Trophoblast cell (in vitro differentiated cells and primary cell): ENCODE data around the gene TPT1.
"Not testable (repeated sequence)": the region's sequence is repeated elsewhere in the genome, so short reads cannot be mapped to it uniquely, and the experiment has no call there.

Source experiments
- DNase-seq, 2 donors: peaks; one replicate each; pipeline ENCODE4 v3.0.0-alpha.2; 2016
- H2AFZ ChIP-seq: 2 replicates; pipeline ENCODE4 v1.6.1; 2013; ENCODE audit warnings: low read length, moderate library complexity, mild to moderate bottlenecking; ENCODE audit not compliant: insufficient read depth, poor library complexity
- H2AK5ac ChIP-seq: 2 replicates; pipeline ENCODE4 v1.6.1; 2013; ENCODE audit warnings: mild to moderate bottlenecking, low read length
- H2BK120ac ChIP-seq: 2 replicates; pipeline ENCODE4 v1.6.1; 2013; ENCODE audit warnings: low read length, mild to moderate bottlenecking, moderate library complexity; ENCODE audit not compliant: insufficient read depth, poor library complexity
- H2BK12ac ChIP-seq: 2 replicates; pipeline ENCODE4 v1.6.1; 2013; ENCODE audit warnings: mild to moderate bottlenecking, low read length, moderate library complexity
- H2BK5ac ChIP-seq: 2 replicates; pipeline ENCODE4 v1.6.1; 2013; ENCODE audit warnings: low read length, low read depth, moderate library complexity, mild to moderate bottlenecking; ENCODE audit not compliant: poor library complexity
- H3K14ac ChIP-seq: 2 replicates; pipeline ENCODE4 v1.6.1; 2013; ENCODE audit warnings: mild to moderate bottlenecking, low read length
- H3K18ac ChIP-seq: 2 replicates; pipeline ENCODE4 v1.6.1; 2013; ENCODE audit warnings: mild to moderate bottlenecking, low read length
- H3K23ac ChIP-seq: 2 replicates; pipeline ENCODE4 v1.6.1; 2013; ENCODE audit warnings: low read length
- H3K27ac ChIP-seq: 2 replicates; pipeline ENCODE4 v1.5.1; 2013; ENCODE audit warnings: low read depth, mild to moderate bottlenecking, inconsistent platforms, low read length, moderate library complexity
- H3K27me3 ChIP-seq: 2 replicates; pipeline ENCODE4 v1.6.1; 2013; ENCODE audit warnings: inconsistent platforms, mild to moderate bottlenecking, low read length, moderate library complexity; ENCODE audit not compliant: insufficient read depth
- H3K36me3 ChIP-seq, 2 experiments: 1 replicate in 1 of 2; 2 replicates in 1 of 2; pipeline ENCODE4 v1.6.1; 2013; ENCODE audit warnings: low read length in 2 of 2, mild to moderate bottlenecking in 2 of 2, moderate library complexity in 1 of 2; ENCODE audit not compliant: insufficient read depth in 2 of 2, control insufficient read depth in 1 of 2
- H3K4ac ChIP-seq: 2 replicates; pipeline ENCODE4 v1.6.1; 2013; ENCODE audit warnings: low read depth, mild to moderate bottlenecking, low read length, moderate library complexity
- H3K4me1 ChIP-seq, 2 experiments: 1 replicate in 1 of 2; 2 replicates in 1 of 2; pipeline ENCODE4 v1.6.1; 2013; ENCODE audit warnings: low read length in 2 of 2, mild to moderate bottlenecking in 2 of 2, moderate library complexity in 1 of 2; ENCODE audit not compliant: insufficient read depth in 2 of 2, control insufficient read depth in 1 of 2
- H3K4me2 ChIP-seq: 2 replicates; pipeline ENCODE4 v1.6.1; 2013; ENCODE audit warnings: inconsistent platforms, mild to moderate bottlenecking, low read length, moderate library complexity
- H3K4me3 ChIP-seq: 2 replicates; pipeline ENCODE4 v1.5.1; 2013; ENCODE audit warnings: mild to moderate bottlenecking, low read depth, low read length, inconsistent platforms
- H3K79me1 ChIP-seq: one replicate; pipeline ENCODE4 v1.6.1; 2013; ENCODE audit warnings: low read length
- H3K79me2 ChIP-seq: 2 replicates; pipeline ENCODE4 v1.6.1; 2013; ENCODE audit warnings: low read length, mild to moderate bottlenecking; ENCODE audit not compliant: control insufficient read depth, insufficient read depth, poor library complexity
- H3K9ac ChIP-seq: 2 replicates; pipeline ENCODE4 v1.6.1; 2013; ENCODE audit warnings: mild to moderate bottlenecking, low read length
- H3K9me3 ChIP-seq: 2 replicates; pipeline ENCODE4 v1.6.1; 2013; ENCODE audit warnings: low read depth, mild to moderate bottlenecking, control low read depth, inconsistent platforms, low read length; ENCODE audit not compliant: insufficient read depth
- H4K12ac ChIP-seq: 2 replicates; pipeline ENCODE4 v1.6.1; 2013; ENCODE audit warnings: low read depth, mild to moderate bottlenecking, low read length, moderate library complexity
- H4K8ac ChIP-seq: 2 replicates; pipeline ENCODE4 v1.6.1; 2013; ENCODE audit warnings: low read depth, mild to moderate bottlenecking, low read length, moderate library complexity
- H4K91ac ChIP-seq: one replicate; pipeline ENCODE4 v1.6.1; 2013; ENCODE audit warnings: low read depth, mild to moderate bottlenecking, low read length, moderate library complexity
- WGBS: extraction: QIAGEN DNeasy Blood & Tissue Kit; methylation state at CpG from one replicate; pipeline ENCODE4 v1.1.7; 2013; ENCODE audit warnings: missing lambda C conversion rate; ENCODE audit not compliant: insufficient read length, insufficient coverage; ENCODE audit errors: extremely low coverage; 5-methylcytosine and 5-hydroxymethylcytosine counted together

TPT1 gene

GRCh38 chr13:45385907-45386553 lies 45.0 kb upstream of the TPT1 start:
- Histone ChIP-seq H3K27me3 (no peaks in the 10 kb centered on the region), H3K4ac (no peak overlapping the region), H3K4me2 (no peak overlapping the region), H3K79me2 (no peaks in the 10 kb centered on the region), H3K9ac (no peak overlapping the region), H3K14ac (no peak overlapping the region), H2BK5ac (no peak overlapping the region), H2BK120ac (no peak overlapping the region), H2AK5ac (no peak overlapping the region), H3K4me3 (no peak overlapping the region), H2BK12ac (no peak overlapping the region), H3K79me1 (no peaks in the 10 kb centered on the region), H3K23ac (no peak overlapping the region), H3K27ac (no peak overlapping the region), H3K36me3 (peaks cover 4 to 9% of the 10 kb centered on the region in 2 experiments), H3K9me3 (peaks cover 2% of the 10 kb centered on the region), H4K12ac (no peak overlapping the region), H3K4me1 (peaks cover 0 to 2% of the 10 kb centered on the region in 2 experiments), H4K91ac (no peak overlapping the region), H2AFZ (no peak overlapping the region), H3K18ac (no peak overlapping the region), H4K8ac (no peak overlapping the region)
- DNase-seq, result no peak
- no CpG with 5 or more reads among the region's 5 CpGs for WGBS

- Histone ChIP-seq H2BK5ac (no peak overlapping the region), H3K79me1 (no peaks in the 10 kb centered on the region), H3K23ac (no peak overlapping the region)
Observed at GRCh38 chr13:45385320-45385719, 44.3 kb upstream of the TPT1 start.

GRCh38 chr13:45384474-45385174 lies 43.6 kb upstream of the TPT1 start:
- Histone ChIP-seq H3K4me2 (no peak overlapping the region), H3K23ac (no peak overlapping the region), H2AFZ (no peak overlapping the region), H3K36me3 (peaks cover 4 to 8% of the 10 kb centered on the region in 2 experiments), H2AK5ac (no peak overlapping the region), H3K27ac (no peak overlapping the region), H3K4ac (no peak overlapping the region), H2BK120ac (no peak overlapping the region), H3K4me3 (no peak overlapping the region), H3K79me2 (peaks cover 2% of the 10 kb centered on the region), H2BK5ac (no peak overlapping the region), H3K27me3 (no peaks in the 10 kb centered on the region), H3K18ac (no peak overlapping the region), H4K91ac (no peak overlapping the region), H4K8ac (no peak overlapping the region), H3K79me1 (peaks cover 2% of the 10 kb centered on the region), H3K14ac (no peak overlapping the region), H4K12ac (no peak overlapping the region), H3K4me1 (peaks cover 4 to 5% of the 10 kb centered on the region in 2 experiments), H3K9ac (no peak overlapping the region), H2BK12ac (no peak overlapping the region), H3K9me3 (peaks cover 2% of the 10 kb centered on the region)
- no peak for DNase-seq
- no CpG with 5 or more reads among the region's 4 CpGs for WGBS

More at GRCh38 chr13:45385320-45385719, 44.3 kb upstream of the TPT1 start:
- Histone ChIP-seq H2AK5ac (no peak overlapping the region), H3K27me3 (no peaks in the 10 kb centered on the region), H3K36me3 (peaks cover 4 to 8% of the 10 kb centered on the region in 2 experiments), H2BK12ac (no peak overlapping the region), H4K91ac (no peak overlapping the region), H3K4me3 (no peak overlapping the region), H3K9me3 (peaks cover 2% of the 10 kb centered on the region), H3K79me2 (no peaks in the 10 kb centered on the region), H3K4me1 (peaks cover 0 to 2% of the 10 kb centered on the region in 2 experiments), H3K14ac (no peak overlapping the region), H2AFZ (no peak overlapping the region), H2BK120ac (no peak overlapping the region), H3K18ac (no peak overlapping the region), H3K27ac (no peak overlapping the region), H3K4ac (no peak overlapping the region), H4K8ac (no peak overlapping the region), H4K12ac (no peak overlapping the region), H3K9ac (no peak overlapping the region), H3K4me2 (no peak overlapping the region)
- no peak for DNase-seq
- WGBS, result no CpG with 5 or more reads among the region's 5 CpGs

- H4K91ac ChIP-seq, H3K27me3 ChIP-seq, H2BK120ac ChIP-seq, DNase-seq, H3K4me2 ChIP-seq, H3K36me3 ChIP-seq, H3K79me1 ChIP-seq, H2AFZ ChIP-seq, H2BK5ac ChIP-seq, H2BK12ac ChIP-seq, H3K9ac ChIP-seq, H4K8ac ChIP-seq, H2AK5ac ChIP-seq, H3K27ac ChIP-seq, H3K79me2 ChIP-seq, H3K18ac ChIP-seq, H3K14ac ChIP-seq, H3K23ac ChIP-seq, H3K4me3 ChIP-seq, H4K12ac ChIP-seq, H3K4me1 ChIP-seq, H3K9me3 ChIP-seq, H3K4ac ChIP-seq: not testable (repeated sequence)
- no CpG with 5 or more reads among the region's 8 CpGs for WGBS
Observed at GRCh38 chr13:45382739-45383138, 41.8 kb upstream of the TPT1 start.
